SK-N-MC (cell line): ENCODE measurements around the gene S100A1.
"Not testable (repeated sequence)": the region's sequence is repeated elsewhere in the genome, so short reads cannot be mapped to it uniquely, and the experiment has no call there.

ENCODE experiments used
- DNase-seq: peaks from one replicate; pipeline ENCODE4 v3.0.0-alpha.2; 2011; ENCODE audit warnings: low read depth, low spot score
- H3K27ac ChIP-seq: fragments of 200-600 bp; sonication (generic); 2 replicates; pipeline ENCODE4 v1.5.1; 2016; ENCODE audit warnings: mixed run types
- H3K36me3 ChIP-seq: fragments of 200-600 bp; sonication (generic); 2 replicates; pipeline ENCODE4 v1.6.1; 2017; ENCODE audit warnings: antibody characterized with exemption, low read length, mixed read lengths; ENCODE audit not compliant: insufficient read depth
- H3K4me3 ChIP-seq: fragments of 200-600 bp; sonication (generic); 2 replicates; pipeline ENCODE4 v1.5.1; 2016
- H3K9ac ChIP-seq: fragments of 200-600 bp; sonication (generic); 2 replicates; pipeline ENCODE4 v1.8.0; 2017; ENCODE audit warnings: mixed run types, mixed read lengths; ENCODE audit not compliant: insufficient read length
- H3K9me3 ChIP-seq: fragments of 200-600 bp; sonication (generic); 2 replicates; pipeline ENCODE4 v1.6.1; 2017; ENCODE audit warnings: low read depth, mild to moderate bottlenecking, antibody characterized with exemption, low read length, moderate library complexity, mixed read lengths
- EZH2 ChIP-seq: fragments of 200-600 bp; sonication (generic); IDR thresholded peaks from one replicate; pipeline ENCODE4 v1.6.1; 2017; ENCODE audit warnings: antibody characterized with exemption
- FOXP2 ChIP-seq: optimal IDR thresholded peaks from 2 replicates; pipeline ENCODE3; 2011; ENCODE audit warnings: mild to moderate bottlenecking, moderate library complexity; ENCODE audit not compliant: insufficient read depth; ENCODE audit errors: extremely low read length, control extremely low read depth
- POLR2AphosphoS5 ChIP-seq: IDR thresholded peaks from 2 replicates; pipeline ENCODE4 v1.6.1; 2012; ENCODE audit warnings: mild to moderate bottlenecking, low read depth, low read length, borderline replicate concordance

S100A1 gene

GRCh38 chr1:153663211-153663610 lies 35.0 kb downstream of the S100A1 start:
- H3K27ac ChIP-seq, result peak overlapping the region; percentile 85
- no peak for DNase-seq
- H3K4me3 ChIP-seq, result no peak overlapping the region
- H3K9ac ChIP-seq, result no peak overlapping the region
- H3K36me3 ChIP-seq, result peaks cover 76% of the 10 kb centered on the region
- no peaks in the 10 kb centered on the region for H3K9me3 ChIP-seq
- peak; percentile 13; the same call in 1 of the 2 replicates for TF ChIP-seq POLR2AphosphoS5
- no peak for TF ChIP-seq EZH2

- Histone ChIP-seq H3K9me3 (no peaks in the 10 kb centered on the region), H3K4me3 (no peak overlapping the region), H3K9ac (peak overlapping the region; percentile 26), H3K36me3 (peaks cover 78% of the 10 kb centered on the region), H3K27ac (no peak overlapping the region)
- TF ChIP-seq POLR2AphosphoS5, result no peak
- TF ChIP-seq EZH2, result no peak
- TF ChIP-seq FOXP2, result no peak
- DNase-seq, result no peak
These were observed 39.2 kb downstream of the S100A1 start for GRCh38 chr1:153667439-153667838.

- H3K27ac ChIP-seq, DNase-seq, H3K9me3 ChIP-seq, H3K9ac ChIP-seq, H3K4me3 ChIP-seq: not testable (repeated sequence)
- H3K36me3 ChIP-seq, result peaks cover 66% of the 10 kb centered on the region
These were observed 40.4 kb downstream of the S100A1 start for GRCh38 chr1:153668672-153669071.

- Histone ChIP-seq H3K36me3 (peaks cover 56% of the 10 kb centered on the region), H3K27ac (no peak overlapping the region), H3K9ac (peak overlapping the region; percentile 99), H3K9me3 (no peaks in the 10 kb centered on the region), H3K4me3 (peak overlapping the region; percentile 92)
- no peak for TF ChIP-seq EZH2
- TF ChIP-seq FOXP2, result no peak
- no peak for TF ChIP-seq POLR2AphosphoS5
- no peak for DNase-seq
These were observed 41.4 kb downstream of the S100A1 start for GRCh38 chr1:153669606-153670005.

GRCh38 chr1:153670257-153670858 lies 42.1 kb downstream of the S100A1 start:
- DNase-seq, result no peak
- H3K4me3 ChIP-seq, result peak overlapping the region; percentile 92
- H3K27ac ChIP-seq, result peak overlapping the region; percentile 80
- TF ChIP-seq EZH2 (no peak), POLR2AphosphoS5 (no peak), FOXP2 (no peak)
- no peaks in the 10 kb centered on the region for H3K9me3 ChIP-seq
- H3K9ac ChIP-seq, result peak overlapping the region; percentile 99
- peaks cover 49% of the 10 kb centered on the region for H3K36me3 ChIP-seq

- Histone ChIP-seq H3K9me3 (no peaks in the 10 kb centered on the region), H3K9ac (peak within 1 kb of the TSS; percentile 99), H3K4me3 (peak within 1 kb of the TSS; percentile 92), H3K27ac (peak within 1 kb of the TSS; percentile 88), H3K36me3 (peaks cover 42% of the 10 kb centered on the region)
- DNase-seq, result peak; percentile 100
- TF ChIP-seq FOXP2, result no peak
- TF ChIP-seq POLR2AphosphoS5, result peak; percentile 99
- no peak for TF ChIP-seq EZH2
These were observed 42.8 kb downstream of the S100A1 start, which contains the start of gene ILF2 for GRCh38 chr1:153670859-153671627. Gene ILF2, minus strand, starts transcription at chr1:153670993. Its CDS starts 71 bp downstream, at chr1:153670922.

GRCh38 chr1:153671628-153672353 lies 43.6 kb downstream of the S100A1 start:
- peak overlapping the region; percentile 76 for H3K9ac ChIP-seq
- DNase-seq, result peak; percentile 39
- H3K36me3 ChIP-seq, result peaks cover 35% of the 10 kb centered on the region
- peak overlapping the region; percentile 88 for H3K27ac ChIP-seq
- peak overlapping the region; percentile 87 for H3K4me3 ChIP-seq
- not testable (repeated sequence) for H3K9me3 ChIP-seq

- peaks cover 17% of the 10 kb centered on the region for H3K36me3 ChIP-seq
- no peaks in the 10 kb centered on the region for H3K9me3 ChIP-seq
- TF ChIP-seq POLR2AphosphoS5, result no peak
- no peak for TF ChIP-seq FOXP2
- TF ChIP-seq EZH2, result no peak
- H3K27ac ChIP-seq, result no peak overlapping the region
- DNase-seq, result no peak
- no peak overlapping the region for H3K4me3 ChIP-seq
- H3K9ac ChIP-seq, result no peak overlapping the region
These were observed 45.3 kb downstream of the S100A1 start for GRCh38 chr1:153673511-153673910.
